Colon (tissue), 2 donors: ENCODE results near the gene PSMA5.

ENCODE experiments used
- FAIRE-seq: peaks from 2 replicates; lab custom pipeline; 2012; peaks lifted over from hg19 to GRCh38; lab: Jason Lieb, UNC
- donor health status: control.
- donor health status: control.

The PSMA5 gene

GRCh38 chr1:109367626-109368025, 58.6 kb downstream of the PSMA5 start:
- FAIRE-seq, result no peak

GRCh38 chr1:109365642-109366204, 60.5 kb downstream of the PSMA5 start:
- FAIRE-seq, result no peak

- FAIRE-seq, result no peak
Observed at GRCh38 chr1:109361649-109362048, 64.6 kb downstream of the PSMA5 start.

- no peak for FAIRE-seq
Observed at GRCh38 chr1:109361069-109361468, 65.2 kb downstream of the PSMA5 start.

GRCh38 chr1:109357616-109358015, 68.6 kb downstream of the PSMA5 start:
- FAIRE-seq, result no peak

- FAIRE-seq, result no peak
Observed at GRCh38 chr1:109356915-109357314, 69.3 kb downstream of the PSMA5 start.

GRCh38 chr1:109356505-109356904, 69.7 kb downstream of the PSMA5 start:
- FAIRE-seq, result no peak

- FAIRE-seq, result no peak
Observed at GRCh38 chr1:109354929-109355328, 71.3 kb downstream of the PSMA5 start.

- no peak for FAIRE-seq
Observed at GRCh38 chr1:109351457-109351856, 74.8 kb downstream of the PSMA5 start.

- no peak for FAIRE-seq
Observed at GRCh38 chr1:109350655-109351054, 75.6 kb downstream of the PSMA5 start.

- FAIRE-seq, result no peak
Observed at GRCh38 chr1:109350182-109350581, 76.1 kb downstream of the PSMA5 start.
